IMR-90 (cell line): ENCODE results near the gene OR4C46. TPM values are rescaled to one million over a fixed set of nuclear protein-coding genes. Genes with fewer than 3 reads are reported as not detected.

Experiments
- ATAC-seq: fragments of 200-7000 bp; cut with Tn5 transposase; 2 replicates; pipeline ENCODE4 v1.9.1; 2020; ENCODE audit warnings: low read depth, mild to moderate bottlenecking, moderate library complexity
- BruUV-seq: library from RNA; stranded (reverse); fragments of 400-500 nt; replicated peaks from 2 replicates; lab custom pipeline; 2021; lab: Mats Ljungman, UMichigan
- CTCF ChIA-PET: fragments of 300-600 bp; formaldehyde crosslinking; extraction: SDS; loops from one replicate; lab custom pipeline; 2021; ENCODE audit warnings: antibody characterized with exemption; lab: Yijun Ruan, JAX
- POLR2A ChIA-PET: fragments of 300-600 bp; sonication (Branson Sonifier 250); formaldehyde crosslinking; loops from one replicate; lab custom pipeline; 2022; ENCODE audit warnings: antibody characterized with exemption; ENCODE audit not compliant: unreplicated experiment; lab: Charles Lee
- DNase-seq: peaks from one replicate; pipeline ENCODE4 v3.0.0; 2013
- H2AFZ ChIP-seq: replicated peaks from 2 replicates; pipeline ENCODE3; 2013; ENCODE audit warnings: low read length, mild to moderate bottlenecking; ENCODE audit not compliant: poor library complexity
- H2AK5ac ChIP-seq: 2 replicates; pipeline ENCODE4 v1.6.1; 2013; ENCODE audit warnings: low read depth, low read length, inconsistent platforms
- H2AK9ac ChIP-seq: replicated peaks from 2 replicates; pipeline ENCODE3; 2013; ENCODE audit warnings: mild to moderate bottlenecking, low read depth, low read length, moderate library complexity; ENCODE audit not compliant: poor library complexity
- H2BK120ac ChIP-seq: 2 replicates; pipeline ENCODE4 v1.6.1; 2013; ENCODE audit warnings: low read depth, low read length, inconsistent platforms
- H2BK15ac ChIP-seq: 3 replicates; pipeline ENCODE4 v1.6.1; 2013; ENCODE audit warnings: low read depth, low read length, inconsistent platforms
- H2BK20ac ChIP-seq: 2 replicates; pipeline ENCODE4 v1.6.1; 2013; ENCODE audit warnings: low read depth, mild to moderate bottlenecking, inconsistent platforms, low read length, moderate library complexity
- H2BK5ac ChIP-seq: 2 replicates; pipeline ENCODE4 v1.6.1; 2013; ENCODE audit warnings: mild to moderate bottlenecking, low read depth, low read length, inconsistent platforms; ENCODE audit not compliant: poor library complexity, severe bottlenecking
- H3K14ac ChIP-seq: replicated peaks from 2 replicates; pipeline ENCODE4 v1.6.1; 2013; ENCODE audit warnings: low read depth, low read length, inconsistent platforms
- H3K18ac ChIP-seq: 2 replicates; pipeline ENCODE4 v1.6.1; 2013; ENCODE audit warnings: low read depth, low read length, control low read depth
- H3K23ac ChIP-seq: 2 replicates; pipeline ENCODE4 v1.6.1; 2013; ENCODE audit warnings: low read depth, low read length, inconsistent platforms
- H3K27ac ChIP-seq: 2 replicates; pipeline ENCODE4 v1.5.1; 2013; ENCODE audit warnings: mild to moderate bottlenecking, control low read depth, low read length; ENCODE audit not compliant: insufficient read depth
- H3K27me3 ChIP-seq: 2 replicates; pipeline ENCODE4 v1.6.1; 2013; ENCODE audit warnings: low read length; ENCODE audit not compliant: control insufficient read depth, insufficient read depth
- H3K36me3 ChIP-seq: 2 replicates; pipeline ENCODE4 v1.6.1; 2013; ENCODE audit warnings: low read length, mixed read lengths; ENCODE audit not compliant: control insufficient read depth, insufficient read depth
- H3K4ac ChIP-seq: 2 replicates; pipeline ENCODE4 v1.6.1; 2013; ENCODE audit warnings: low read depth, low read length, inconsistent platforms
- H3K4me1 ChIP-seq: 2 replicates; pipeline ENCODE4 v1.6.1; 2013; ENCODE audit warnings: low read length, mixed read lengths; ENCODE audit not compliant: control insufficient read depth, insufficient read depth
- H3K4me2 ChIP-seq: 2 replicates; pipeline ENCODE4 v1.6.1; 2013; ENCODE audit warnings: low read depth, mild to moderate bottlenecking, control low read depth, low read length, moderate library complexity
- H3K4me3 ChIP-seq: 2 replicates; pipeline ENCODE4 v1.5.1; 2013; ENCODE audit warnings: low read depth, mild to moderate bottlenecking, control low read depth, low read length, moderate library complexity; ENCODE audit not compliant: insufficient read depth
- H3K56ac ChIP-seq: 2 replicates; pipeline ENCODE4 v1.6.1; 2013; ENCODE audit warnings: low read length, inconsistent platforms; ENCODE audit not compliant: insufficient read depth; ENCODE audit errors: extremely low read depth
- H3K79me1 ChIP-seq, 2 experiments: 2 replicates each; pipeline ENCODE4 v1.6.1; 2013; ENCODE audit warnings: low read length in 2 of 2, inconsistent platforms in 1 of 2, low read depth in 1 of 2
- H3K9ac ChIP-seq: 2 replicates; pipeline ENCODE4 v1.6.1; 2013; ENCODE audit warnings: low read depth, low read length, control low read depth
- H3K9me1 ChIP-seq: 2 replicates; pipeline ENCODE4 v1.6.1; 2013; ENCODE audit warnings: low read length, inconsistent platforms; ENCODE audit not compliant: insufficient read depth
- H3K9me3 ChIP-seq: 2 replicates; pipeline ENCODE4 v1.6.1; 2013; ENCODE audit warnings: low read length; ENCODE audit not compliant: control insufficient read depth, insufficient read depth
- H4K20me1 ChIP-seq: 2 replicates; pipeline ENCODE4 v1.6.1; 2013; ENCODE audit warnings: low read length, inconsistent platforms; ENCODE audit not compliant: insufficient read depth
- H4K5ac ChIP-seq: 2 replicates; pipeline ENCODE4 v1.6.1; 2013; ENCODE audit warnings: mild to moderate bottlenecking, low read depth, low read length, control low read depth
- H4K8ac ChIP-seq, 2 experiments: 2 replicates each; pipeline ENCODE4 v1.6.1; 2013; ENCODE audit warnings: low read depth in 2 of 2, low read length in 2 of 2, control low read depth in 1 of 2, inconsistent platforms in 1 of 2
- H4K91ac ChIP-seq: 2 replicates; pipeline ENCODE4 v1.6.1; 2013; ENCODE audit warnings: low read depth, low read length, inconsistent platforms; ENCODE audit not compliant: insufficient read depth
- BHLHE40 ChIP-seq: fragments of 150-350 bp; IDR thresholded peaks from 2 replicates; pipeline ENCODE4 v1.6.1; 2016; ENCODE audit warnings: mild to moderate bottlenecking, low read depth, low read length
- MAFK ChIP-seq: IDR thresholded peaks from 2 replicates; pipeline ENCODE4 v1.6.1; 2012; ENCODE audit warnings: low read depth, low read length, improper control_type of control experiment
- SMC3 ChIP-seq: fragments of 150-350 bp; IDR thresholded peaks from 2 replicates; pipeline ENCODE4 v1.6.1; 2016; ENCODE audit warnings: low read depth, mild to moderate bottlenecking, antibody characterized with exemption, low read length, moderate library complexity
- WGBS, 2 experiments: methylation state at CpG; one replicate each; pipeline versions ENCODE4 v1.1.5 to v1.1.7; 2013; ENCODE audit warnings: missing lambda C conversion rate in 2 of 2; ENCODE audit not compliant: insufficient read length in 1 of 2; ENCODE audit errors: extremely low coverage in 2 of 2; 5-methylcytosine and 5-hydroxymethylcytosine counted together
- dilution Hi-C: fragments of 300-500 bp; cut with HindIII; formaldehyde crosslinking; loops from one replicate; pipeline ENCODE4 v1.14.3; 2018; ENCODE audit warnings: low sequenced_read_pairs; ENCODE audit not compliant: unreplicated experiment
- in situ Hi-C: fragments of 300-500 bp; cut with MboI; formaldehyde crosslinking; loops from 3 replicates; pipeline ENCODE4 v1.14.3; 2019; ENCODE audit warnings: low sequenced_read_pairs, inconsistent platforms, mixed read lengths
- intact Hi-C: fragments of 100-400 bp; cut with micrococcal nuclease; formaldehyde crosslinking; loops from 2 replicates; pipeline ENCODE4 v1.10.0; 2022
- polyA plus RNA-seq, 3 experiments: library from polyadenylated mRNA; depleted of rRNA; stranded (reverse); fragments of >200 nt; gene quantifications; 2 replicates each; pipeline ENCODE4 v1.2.3, GENCODE V29; 2012; ENCODE audit warnings: low replicate concordance in 1 of 3
- total RNA-seq: library from RNA; depleted of rRNA; stranded (reverse); fragments of >200 nt; gene quantifications from 2 replicates; pipeline ENCODE4 v1.2.3, GENCODE V29; 2012; rRNA removed

The OR4C46 gene
- total and polyA plus RNA-seq, 2 of the 4 experiments (the other 2 are of a cell fraction) = not detected

GRCh38 chr11:54558407-54558806 lies 45.4 kb downstream of the OR4C46 start:
- Histone ChIP-seq H3K9me1 (no peaks in the 10 kb centered on the region), H3K79me1 (no peaks in the 10 kb centered on the region), H2BK15ac (no peak overlapping the region), H2AFZ (no peak overlapping the region), H3K27ac (no peak overlapping the region), H3K27me3 (no peaks in the 10 kb centered on the region), H3K4ac (no peak overlapping the region), H3K9me3 (0 out of 2 replicates have a peak, but pooled peaks cover 2% of the 10 kb centered on the region), H3K9ac (no peak overlapping the region), H3K18ac (no peak overlapping the region), H2AK5ac (no peak overlapping the region), H2BK5ac (no peak overlapping the region), H4K5ac (no peak overlapping the region), H2AK9ac (no peak overlapping the region), H4K91ac (no peak overlapping the region), H4K8ac (no peak overlapping the region), H4K20me1 (no peaks in the 10 kb centered on the region), H3K4me2 (no peak overlapping the region), H3K36me3 (no peaks in the 10 kb centered on the region), H2BK120ac (no peak overlapping the region), H3K4me1 (no peaks in the 10 kb centered on the region), H3K23ac (no peak overlapping the region), H3K4me3 (no peak overlapping the region), H2BK20ac (no peak overlapping the region), H3K14ac (no peak overlapping the region), H3K56ac (no peak overlapping the region)
- CTCF ChIA-PET = no interaction called here
- ATAC-seq (no peak), DNase-seq (no peak)
- BruUV-seq = no TSS peak
- POLR2A ChIA-PET = no interaction called here
- TF ChIP-seq SMC3 (no peak), MAFK (no peak), BHLHE40 (no peak)
- in situ Hi-C loops = no loop called here
- dilution Hi-C loops = no loop called here
- WGBS, 2 experiments = no CpG with 5 or more reads among the region's 3 CpGs
- intact Hi-C loops = no loop called here

Other genes with a start within 250 kb of the OR4C46 start
- not detected in 2 replicates for gene OR4A5, start 102.8 kb upstream of the OR4C46 start, total RNA-seq
- not detected in 2 replicates for gene OR4A5, start 102.8 kb upstream of the OR4C46 start, polyA plus RNA-seq (2012; rRNA removed)